Nephron progenitor cell (in vitro differentiated cells): ENCODE measurements around the gene IDH3A.

Experiments used
- DNase-seq: peaks from one replicate; pipeline ENCODE4 v3.0.0; 2021
- H3K27ac Mint-ChIP-seq: 2 replicates; pipeline ENCODE4 v1.8.0; 2021; ENCODE audit warnings: mild to moderate bottlenecking, moderate library complexity, mixed read lengths
- H3K27me3 Mint-ChIP-seq: 2 replicates; pipeline ENCODE4 v1.8.0; 2021; ENCODE audit warnings: mild to moderate bottlenecking, low read depth, mixed read lengths; ENCODE audit not compliant: poor library complexity
- H3K36me3 Mint-ChIP-seq: 2 replicates; pipeline ENCODE4 v1.8.0; 2021; ENCODE audit warnings: low read depth, mixed read lengths
- H3K4me1 Mint-ChIP-seq: 2 replicates; pipeline ENCODE4 v1.8.0; 2021; ENCODE audit warnings: mixed read lengths
- H3K4me3 Mint-ChIP-seq: 2 replicates; pipeline ENCODE4 v1.8.0; 2021; ENCODE audit warnings: mild to moderate bottlenecking, moderate library complexity, mixed read lengths
- H3K9me3 Mint-ChIP-seq: 2 replicates; pipeline ENCODE4 v1.8.0; 2021; ENCODE audit warnings: mild to moderate bottlenecking, moderate library complexity, mixed read lengths
- TF ChIP-seq, protein P1 (sequence below): fragments of 200-600 bp; sonication (generic); IDR thresholded peaks from 2 replicates; pipeline ENCODE4 v1.5.0; 2021; ENCODE audit warnings: antibody characterized with exemption

The IDH3A gene

DNA sequence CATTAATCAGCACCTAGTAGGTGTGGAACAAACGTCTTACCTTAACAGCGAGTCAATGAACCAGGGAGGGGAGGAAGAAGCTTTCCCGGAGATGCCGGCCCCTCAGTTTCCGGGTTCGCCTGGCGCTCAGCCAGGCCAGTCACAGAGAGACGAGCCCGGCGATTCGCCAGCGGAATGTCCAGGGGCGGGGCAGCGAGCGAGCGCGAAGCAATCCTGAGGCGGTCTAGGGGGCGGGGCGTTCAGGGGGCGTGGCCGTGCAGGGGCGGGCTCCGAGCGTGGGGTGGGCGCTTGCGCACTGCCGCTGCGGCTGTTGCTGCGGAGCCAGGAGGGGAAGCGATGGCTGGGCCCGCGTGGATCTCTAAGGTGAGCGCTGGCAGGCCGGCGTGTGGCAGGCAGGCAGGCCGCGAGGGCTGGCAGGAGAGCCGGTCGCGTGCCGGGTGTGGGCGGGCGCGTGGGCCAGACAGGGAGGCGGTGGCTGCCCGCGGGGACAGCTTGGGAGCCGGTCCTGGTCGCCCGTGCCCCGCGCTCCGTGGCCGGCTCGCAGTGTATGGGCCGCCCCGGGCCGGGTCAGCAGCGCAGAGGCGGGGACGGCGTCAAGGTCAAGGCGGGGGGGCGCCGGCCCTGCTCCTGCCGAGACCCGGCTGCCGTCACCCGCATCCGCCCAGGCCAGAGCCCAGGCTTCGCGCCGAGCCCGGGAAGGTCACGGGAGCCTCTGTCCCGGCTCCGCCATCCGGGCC is at the start of gene IDH3A:
TSS of gene IDH3A (plus strand) at position 295 of the 737 bp plus-strand sequence. CDS start at position 337, 42 bp downstream.
- TF ChIP-seq, protein P1, sequence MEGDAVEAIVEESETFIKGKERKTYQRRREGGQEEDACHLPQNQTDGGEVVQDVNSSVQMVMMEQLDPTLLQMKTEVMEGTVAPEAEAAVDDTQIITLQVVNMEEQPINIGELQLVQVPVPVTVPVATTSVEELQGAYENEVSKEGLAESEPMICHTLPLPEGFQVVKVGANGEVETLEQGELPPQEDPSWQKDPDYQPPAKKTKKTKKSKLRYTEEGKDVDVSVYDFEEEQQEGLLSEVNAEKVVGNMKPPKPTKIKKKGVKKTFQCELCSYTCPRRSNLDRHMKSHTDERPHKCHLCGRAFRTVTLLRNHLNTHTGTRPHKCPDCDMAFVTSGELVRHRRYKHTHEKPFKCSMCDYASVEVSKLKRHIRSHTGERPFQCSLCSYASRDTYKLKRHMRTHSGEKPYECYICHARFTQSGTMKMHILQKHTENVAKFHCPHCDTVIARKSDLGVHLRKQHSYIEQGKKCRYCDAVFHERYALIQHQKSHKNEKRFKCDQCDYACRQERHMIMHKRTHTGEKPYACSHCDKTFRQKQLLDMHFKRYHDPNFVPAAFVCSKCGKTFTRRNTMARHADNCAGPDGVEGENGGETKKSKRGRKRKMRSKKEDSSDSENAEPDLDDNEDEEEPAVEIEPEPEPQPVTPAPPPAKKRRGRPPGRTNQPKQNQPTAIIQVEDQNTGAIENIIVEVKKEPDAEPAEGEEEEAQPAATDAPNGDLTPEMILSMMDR, result no peak
- no peaks in the 10 kb centered on the region for H3K9me3 Mint-ChIP-seq
- DNase-seq, result peak; percentile 100
- H3K27ac Mint-ChIP-seq, result peak within 1 kb of the TSS; percentile 62
- peaks cover 3% of the 10 kb centered on the region for H3K27me3 Mint-ChIP-seq
- no peaks in the 10 kb centered on the region for H3K36me3 Mint-ChIP-seq
- peak within 1 kb of the TSS; percentile 94 for H3K4me3 Mint-ChIP-seq
- H3K4me1 Mint-ChIP-seq, result peaks cover 27% of the 10 kb centered on the region

DNA sequence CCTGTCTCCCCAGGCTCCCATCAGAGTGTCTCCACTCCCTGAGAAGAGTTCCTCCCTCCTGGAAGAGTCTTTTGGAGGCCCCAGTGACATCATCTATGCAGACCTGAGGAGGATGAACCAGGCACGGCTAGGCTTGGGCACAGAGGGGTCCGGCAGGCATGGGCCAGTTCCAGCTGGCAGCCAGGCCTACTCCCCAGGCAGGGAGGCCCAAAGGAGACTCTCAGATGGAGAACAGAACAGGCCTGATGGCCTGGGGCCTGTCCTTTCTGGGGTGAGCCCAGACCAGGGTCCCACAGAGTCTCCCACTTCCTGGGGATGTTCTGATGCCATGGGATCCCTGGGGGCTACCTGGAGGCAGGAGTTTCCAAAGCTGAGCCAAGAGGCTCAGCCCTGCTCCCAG is 48.3 kb upstream of the IDH3A start:
- DNase-seq, result no peak
- no peaks in the 10 kb centered on the region for H3K36me3 Mint-ChIP-seq
- no peaks in the 10 kb centered on the region for H3K9me3 Mint-ChIP-seq
- H3K4me3 Mint-ChIP-seq, result no peak overlapping the region
- H3K27ac Mint-ChIP-seq, result no peak overlapping the region
- peaks cover 22% of the 10 kb centered on the region for H3K4me1 Mint-ChIP-seq
- TF ChIP-seq, protein P1, result no peak
- no peaks in the 10 kb centered on the region for H3K27me3 Mint-ChIP-seq

DNA sequence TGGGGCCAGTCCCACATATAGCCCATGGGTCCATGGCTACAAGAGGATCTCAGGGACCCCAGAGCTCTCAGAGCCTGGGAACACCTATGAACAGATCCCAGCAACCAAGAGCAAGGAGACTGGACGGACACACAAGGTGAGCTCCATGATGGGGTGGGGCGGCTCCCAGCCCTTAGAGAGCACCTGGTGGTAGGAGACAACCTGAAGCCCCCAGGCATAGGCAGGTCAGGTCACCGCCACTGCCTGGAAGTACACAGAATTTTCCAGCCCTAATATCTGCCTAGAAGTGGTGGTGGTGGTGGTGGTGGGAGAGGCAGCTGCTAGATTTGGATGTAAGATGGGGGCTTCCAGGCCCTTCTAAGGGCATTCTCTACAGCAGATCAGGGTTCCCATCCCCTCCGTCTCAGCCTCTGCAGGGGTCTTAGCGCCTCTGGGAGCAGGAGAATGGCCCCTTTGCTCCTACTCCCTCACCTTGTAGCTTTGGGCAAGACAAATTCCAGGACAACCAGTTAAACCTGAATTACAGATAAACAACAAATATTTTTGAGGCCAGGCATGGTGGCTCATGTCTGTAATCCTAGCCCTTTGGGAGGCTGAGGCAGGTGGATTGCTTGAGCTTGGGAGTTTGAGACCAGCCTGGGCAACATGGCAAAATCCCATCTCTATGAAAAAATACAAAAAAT is 47.6 kb upstream of the IDH3A start:
- TF ChIP-seq, protein P1, result no peak
- no peaks in the 10 kb centered on the region for H3K27me3 Mint-ChIP-seq
- H3K9me3 Mint-ChIP-seq, result no peaks in the 10 kb centered on the region
- peaks cover 25% of the 10 kb centered on the region for H3K4me1 Mint-ChIP-seq
- H3K4me3 Mint-ChIP-seq, result no peak overlapping the region
- peaks cover 2% of the 10 kb centered on the region for H3K36me3 Mint-ChIP-seq
- no peak overlapping the region for H3K27ac Mint-ChIP-seq
- no peak for DNase-seq

DNA sequence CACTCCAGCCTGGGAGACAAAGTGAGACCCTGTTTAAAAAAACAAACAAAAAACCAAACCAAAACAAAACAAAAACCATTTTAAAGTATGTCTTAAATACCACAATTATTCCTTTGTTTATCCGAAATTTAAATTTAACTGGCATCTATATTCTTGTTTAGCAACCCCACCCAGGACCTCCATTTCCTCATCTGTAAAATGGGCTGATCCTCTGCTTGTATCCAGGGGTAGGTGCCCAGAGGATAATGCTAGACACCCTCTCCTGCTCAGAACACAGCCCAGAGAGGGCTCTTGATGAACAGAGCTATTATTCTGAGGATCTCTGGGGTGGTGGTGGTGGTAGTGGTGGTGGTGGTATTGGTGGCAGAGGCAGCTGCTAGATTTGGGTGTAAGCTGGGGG is 47.0 kb upstream of the IDH3A start:
- no peak for DNase-seq
- Mint-ChIP-seq H3K27ac (no peak overlapping the region), H3K27me3 (no peaks in the 10 kb centered on the region), H3K4me3 (no peak overlapping the region), H3K4me1 (peaks cover 25% of the 10 kb centered on the region), H3K36me3 (peaks cover 6% of the 10 kb centered on the region), H3K9me3 (no peaks in the 10 kb centered on the region)
- TF ChIP-seq, protein P1, result no peak

DNA sequence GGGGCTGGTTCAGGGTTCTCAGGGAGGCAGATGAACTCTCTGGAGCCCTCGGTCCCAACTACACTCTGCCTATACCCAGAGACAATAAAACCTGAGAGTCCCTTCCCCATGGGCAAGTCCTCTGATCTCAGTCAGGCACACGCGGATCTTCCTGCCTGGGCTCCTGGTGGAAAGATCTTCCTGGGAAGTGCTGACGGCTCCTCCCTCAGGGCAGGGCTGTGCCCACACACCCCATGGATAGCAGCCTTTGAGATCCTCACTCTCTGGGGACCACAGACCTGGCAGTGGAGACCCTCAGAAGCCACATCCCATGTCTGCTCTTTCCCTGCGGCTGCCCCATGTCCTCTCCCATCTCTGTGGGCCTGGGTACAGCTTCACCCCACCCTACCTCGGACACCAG is 46.4 kb upstream of the IDH3A start:
- Mint-ChIP-seq H3K27me3 (no peaks in the 10 kb centered on the region), H3K4me1 (peaks cover 25% of the 10 kb centered on the region), H3K36me3 (peaks cover 6% of the 10 kb centered on the region), H3K4me3 (no peak overlapping the region), H3K27ac (no peak overlapping the region), H3K9me3 (no peaks in the 10 kb centered on the region)
- TF ChIP-seq, protein P1, result no peak
- no peak for DNase-seq
